Activated T-cell treated with anti-CD3 and anti-CD28 coated beads, Interleukin-2, amount 50 U/mL, for 48 hours (primary cell): ENCODE data around the gene C1QTNF2.
"Not testable (repeated sequence)": the region's sequence is repeated elsewhere in the genome, so short reads cannot be mapped to it uniquely, and the experiment has no call there.

Experiments used
- DNase-seq, 2 experiments: peaks; one replicate each; pipeline ENCODE4 v3.0.0-alpha.2; 2020

Gene C1QTNF2

DNA sequence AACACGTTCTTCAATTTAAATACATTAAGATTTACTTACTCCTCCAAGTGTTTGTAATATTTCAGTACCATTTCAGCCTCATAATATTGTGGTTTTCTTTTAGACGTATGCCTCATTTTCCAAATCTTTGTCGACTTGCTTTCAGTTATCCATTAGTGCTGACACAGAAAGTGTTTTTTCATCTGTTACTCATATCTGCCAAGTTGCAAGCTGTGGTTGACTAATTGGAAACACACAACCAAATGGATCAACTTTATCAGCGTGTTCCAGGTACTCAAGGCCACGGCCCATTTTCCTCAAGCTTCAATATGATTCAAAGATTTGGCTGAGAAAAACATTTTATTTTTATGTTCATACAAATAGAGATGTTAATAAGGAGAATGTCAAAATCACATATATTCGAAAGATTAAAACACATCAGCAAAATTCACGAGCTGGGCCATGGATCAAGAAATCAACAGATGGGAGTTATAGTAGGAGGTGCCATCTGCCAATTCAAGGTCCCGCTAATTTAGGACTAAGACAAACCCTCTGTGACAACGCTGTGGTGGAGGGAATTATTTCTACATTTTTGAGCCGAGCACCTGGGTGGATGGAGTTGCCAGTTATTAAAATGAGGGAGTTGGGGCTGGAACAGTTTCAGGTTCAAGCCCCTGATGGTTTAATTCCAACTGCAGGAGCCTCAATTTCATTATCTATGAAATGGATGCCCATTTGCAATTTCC is 30.9 kb downstream of the C1QTNF2 start:
- no peak for DNase-seq

DNA sequence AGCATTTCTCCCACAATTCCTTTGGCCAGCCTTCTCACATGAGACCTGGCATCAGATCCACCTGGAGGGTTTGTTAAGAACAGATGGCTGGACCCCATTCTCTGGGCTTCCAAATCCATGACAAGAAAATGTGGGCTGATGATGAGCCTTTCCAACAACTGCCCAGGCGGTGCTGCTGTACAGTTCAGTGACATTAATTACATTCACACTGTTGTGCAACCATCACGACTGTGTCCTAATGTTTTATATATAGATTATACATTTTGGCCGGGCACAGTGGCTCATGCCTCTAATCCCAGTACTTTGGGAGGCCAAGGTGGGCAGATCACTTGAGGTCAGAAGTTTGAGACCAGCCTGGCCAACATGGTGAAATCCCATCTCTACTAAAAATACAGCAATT is 35.7 kb downstream of the C1QTNF2 start:
- not testable (repeated sequence) for DNase-seq

DNA sequence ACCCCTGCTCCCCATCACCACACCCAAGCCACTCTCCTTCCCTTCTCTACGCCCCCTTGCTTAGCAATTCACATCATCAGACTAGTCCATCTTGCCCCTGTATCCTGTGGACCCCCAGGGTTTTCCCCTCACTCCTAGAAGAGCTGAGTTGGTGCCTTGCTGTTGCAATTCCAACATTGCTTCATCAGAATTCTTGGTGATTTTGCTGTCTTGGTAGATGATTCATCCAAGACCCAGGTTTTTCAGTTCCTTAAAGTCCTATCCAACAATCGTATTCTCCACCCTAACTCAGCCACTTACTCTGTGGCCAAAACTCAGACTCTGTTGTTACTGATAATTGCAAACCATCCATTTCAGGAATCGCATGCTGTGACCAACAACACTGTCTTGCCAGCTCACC is 36.7 kb downstream of the C1QTNF2 start:
- DNase-seq = no peak

DNA sequence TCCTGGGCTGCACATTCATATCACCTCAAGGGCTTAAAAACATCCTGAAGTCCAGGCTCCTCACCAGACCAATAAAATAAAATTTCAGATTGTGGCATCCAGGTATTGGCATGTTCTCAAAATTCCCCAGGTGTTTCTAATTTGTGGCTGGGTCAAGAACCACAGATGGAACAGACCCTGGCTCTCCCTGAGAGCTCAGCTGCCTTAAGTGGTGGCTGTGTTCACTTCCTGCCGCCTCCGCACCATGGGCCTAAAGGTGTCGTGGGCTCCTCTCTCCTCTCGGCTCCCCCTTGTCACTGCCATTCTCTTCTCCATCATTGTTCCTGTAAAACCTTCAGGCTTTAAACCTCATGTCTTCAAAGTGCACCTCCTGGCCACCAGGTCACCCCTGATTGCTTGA is 40.2 kb downstream of the C1QTNF2 start:
- peak in 1 of 2 experiments; percentile 30 for DNase-seq

DNA sequence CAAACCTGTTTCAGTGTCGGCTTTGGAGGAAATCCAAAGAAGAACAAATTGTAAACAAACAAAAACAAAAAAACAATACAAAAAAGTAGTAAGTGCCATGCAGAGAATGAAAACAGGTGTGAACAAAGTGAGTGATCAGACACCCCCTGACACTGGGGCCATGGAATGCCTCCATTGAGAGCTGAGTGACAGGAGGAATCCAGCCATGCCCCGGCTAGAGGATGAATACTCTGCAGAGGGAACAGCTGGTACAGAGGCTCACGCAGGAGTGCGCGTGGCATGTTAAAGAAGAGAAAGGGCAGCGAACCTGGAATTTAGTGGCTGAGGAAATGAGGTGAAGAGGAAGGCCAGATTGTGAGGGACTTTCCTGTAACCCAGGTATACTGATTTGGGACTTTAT is 42.6 kb downstream of the C1QTNF2 start:
- no peak for DNase-seq

DNA sequence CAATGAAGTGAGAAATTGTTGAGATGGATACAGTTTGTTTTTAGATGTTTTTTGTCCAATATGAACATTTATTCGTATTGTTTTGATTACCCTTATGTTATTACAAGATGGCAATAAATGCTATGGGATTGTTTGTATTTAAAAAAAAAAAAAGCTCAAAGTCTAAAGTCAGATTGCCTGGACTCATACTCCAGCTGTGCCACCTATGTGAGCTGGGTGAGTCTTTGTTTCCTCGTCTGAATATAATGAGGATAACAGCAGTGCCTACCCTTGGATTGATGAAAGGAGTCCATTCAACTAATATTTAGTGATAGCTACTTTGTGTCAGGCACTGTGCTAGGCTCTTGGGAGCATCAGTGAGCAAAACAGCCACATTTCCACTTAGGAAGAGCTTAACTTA is 43.4 kb downstream of the C1QTNF2 start:
- DNase-seq = no peak

DNA sequence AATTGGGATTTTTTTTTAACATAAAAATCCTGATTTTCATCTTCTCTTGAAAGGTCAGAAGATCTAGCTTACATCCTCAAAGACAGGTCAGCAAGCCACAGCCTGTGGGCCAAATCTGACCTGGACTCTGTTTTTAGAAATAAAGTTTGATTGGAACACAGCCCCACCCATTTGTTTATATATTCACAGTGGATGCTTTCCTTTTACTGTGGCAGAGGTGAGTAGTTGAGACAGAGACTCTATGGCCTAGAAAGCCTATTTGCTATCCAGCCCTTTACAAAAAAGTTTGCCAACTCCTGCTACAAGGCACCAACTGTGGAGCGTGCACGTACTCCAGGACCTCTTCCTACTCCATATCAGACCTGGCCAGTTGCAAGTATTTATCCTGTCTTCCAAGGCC is 44.7 kb downstream of the C1QTNF2 start:
- DNase-seq = no peak

DNA sequence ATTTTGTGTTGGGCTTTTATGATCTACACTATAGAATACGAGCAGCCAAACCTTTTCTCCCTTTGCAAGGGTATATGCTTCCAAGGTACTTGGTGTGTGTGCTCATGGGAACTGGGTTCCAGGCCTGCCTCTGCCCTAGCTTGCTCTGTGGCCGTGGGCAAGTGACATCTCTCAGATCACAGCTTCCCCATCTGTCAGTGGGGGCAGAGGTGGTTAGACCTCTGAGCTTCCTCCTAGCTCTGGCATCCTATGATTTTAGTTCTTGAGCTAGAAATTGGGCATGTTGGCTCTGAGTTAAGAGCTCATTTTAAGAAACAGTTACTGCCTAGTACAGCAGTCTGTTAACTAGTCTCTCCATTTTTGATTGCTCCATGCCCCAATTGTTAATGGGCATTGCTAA is 45.5 kb downstream of the C1QTNF2 start:
- DNase-seq = no peak

DNA sequence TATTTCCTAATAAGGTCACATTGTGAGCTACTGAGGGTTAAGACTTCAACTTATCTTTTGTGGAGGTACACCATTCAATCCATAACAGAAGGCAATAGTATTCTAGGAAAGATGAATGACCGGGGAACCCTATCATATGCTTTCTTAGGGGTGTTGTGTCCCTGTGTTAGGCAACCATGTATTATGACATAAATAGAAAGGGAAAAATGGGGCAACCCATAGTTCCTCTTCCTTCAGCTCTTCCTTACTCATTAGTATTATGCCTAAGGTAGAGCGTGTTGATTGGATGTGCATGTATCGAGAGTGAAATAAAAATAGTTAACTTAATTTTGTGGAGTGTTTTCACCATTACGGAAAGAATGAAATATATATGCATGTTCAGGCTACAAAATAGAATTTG is 52.0 kb downstream of the C1QTNF2 start:
- no peak for DNase-seq

DNA sequence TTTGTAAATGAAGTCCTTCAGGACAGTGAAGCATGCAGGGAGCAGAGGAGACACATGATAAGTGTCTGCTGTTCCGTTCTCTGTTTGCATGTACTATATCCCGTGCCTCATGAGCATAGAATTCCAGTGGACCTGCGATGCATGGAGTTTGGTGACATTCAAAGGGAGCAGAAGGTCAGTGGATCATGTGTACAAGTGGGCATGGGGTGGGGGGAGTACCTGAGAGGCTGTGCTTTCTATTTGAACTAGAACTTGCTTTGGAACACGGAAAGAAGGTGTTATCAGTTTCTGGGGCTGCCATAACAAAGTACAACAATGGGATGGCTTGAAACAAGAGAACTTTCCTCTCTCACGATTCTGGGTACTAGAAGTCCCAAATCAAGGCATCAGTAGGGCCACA is 53.0 kb downstream of the C1QTNF2 start:
- DNase-seq = no peak

DNA sequence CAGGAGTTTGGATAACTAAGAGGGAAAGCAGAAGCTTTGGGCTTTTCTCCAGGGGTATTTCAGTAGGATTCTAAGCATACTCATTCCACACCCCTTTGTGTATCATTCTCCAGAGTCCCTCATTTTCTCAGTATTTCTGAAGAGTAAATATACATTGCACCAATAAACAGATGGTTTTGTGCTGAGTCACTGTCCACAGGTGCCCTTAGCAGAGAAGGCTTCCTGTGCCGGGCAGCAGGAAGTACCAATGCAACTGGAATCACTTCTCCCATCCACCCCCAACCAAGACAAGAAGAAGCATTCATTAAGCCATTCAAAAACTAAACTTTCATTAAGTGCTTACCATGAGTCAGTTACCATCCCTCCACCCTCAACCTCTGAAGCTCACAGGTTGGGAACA is 54.5 kb downstream of the C1QTNF2 start:
- DNase-seq = no peak

DNA sequence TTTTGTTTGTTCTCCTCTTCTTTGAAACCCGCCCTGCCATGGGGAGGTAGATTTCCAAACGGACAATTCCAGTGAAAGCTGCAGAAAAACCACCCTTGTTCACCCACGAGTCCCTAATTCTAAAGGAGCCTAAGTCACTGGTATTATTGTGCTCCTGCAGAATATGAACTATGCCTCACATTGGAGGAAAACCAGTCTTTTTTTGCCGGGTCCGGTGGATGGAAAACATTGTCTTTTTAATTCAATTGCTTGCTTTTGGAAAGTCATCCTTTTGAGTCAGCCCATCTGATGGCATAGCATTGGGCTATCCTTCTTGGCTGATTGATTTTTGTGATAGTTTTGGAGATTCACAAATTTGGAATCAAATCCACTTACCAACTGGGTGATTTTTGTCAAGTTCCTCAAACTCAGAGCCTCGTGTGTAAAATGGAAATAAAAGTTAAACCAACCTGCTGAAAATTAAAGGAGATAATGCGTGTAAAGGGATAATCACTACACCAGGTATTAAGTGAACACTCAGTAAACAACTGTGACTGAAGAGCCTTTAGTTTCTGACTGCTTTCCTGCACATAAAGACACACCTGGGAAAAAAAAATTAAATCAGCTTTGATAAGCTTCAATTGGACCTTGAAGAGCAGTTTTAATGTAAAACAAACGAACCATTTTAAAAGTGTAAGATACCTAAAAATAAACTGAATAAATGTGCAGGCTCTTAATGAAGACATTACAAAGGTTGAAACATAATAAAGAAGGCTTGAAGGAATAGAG is 57.3 kb downstream of the C1QTNF2 start:
- DNase-seq = no peak

DNA sequence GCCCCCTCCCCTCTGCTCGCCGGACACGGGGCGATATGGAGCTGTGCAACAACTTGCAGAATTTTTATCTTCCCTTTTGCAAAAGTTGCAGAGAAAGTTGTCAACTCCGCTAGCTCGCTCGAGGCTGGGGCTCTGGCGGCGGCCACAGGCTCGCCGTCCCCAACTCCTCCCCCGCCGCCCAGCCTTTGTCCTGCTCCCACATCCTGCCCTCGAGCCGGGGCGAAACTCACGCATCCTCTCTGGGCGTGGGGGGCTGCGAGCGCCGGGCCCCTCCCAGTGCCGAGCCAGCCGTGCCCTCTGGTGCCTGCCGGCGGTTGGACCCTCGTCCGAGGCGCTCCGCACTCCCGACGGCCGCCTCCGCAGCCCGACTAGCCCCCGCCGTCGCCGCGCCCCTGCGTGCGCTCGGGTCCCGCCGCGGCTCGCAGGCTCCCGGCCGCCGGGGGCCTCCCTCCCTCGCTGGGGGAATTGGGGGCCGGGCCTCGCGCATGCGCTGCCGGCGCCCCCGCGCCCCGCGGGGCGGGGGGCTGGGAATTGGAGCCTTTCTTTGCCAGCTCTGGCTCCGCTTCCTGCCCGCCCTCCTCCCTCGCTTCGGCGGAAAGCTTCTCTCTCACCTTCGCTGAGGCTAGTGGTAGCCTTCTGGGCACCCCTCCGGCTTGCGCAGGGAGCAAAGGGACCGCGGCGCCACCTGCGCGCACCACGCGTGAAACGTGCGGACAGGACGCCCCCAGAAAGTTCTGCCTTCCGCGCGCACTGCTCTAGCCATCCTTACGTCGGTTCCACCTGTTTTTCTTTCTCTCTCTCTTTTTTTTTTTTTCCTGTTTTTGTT is 58.1 kb downstream of the C1QTNF2 start, which contains the start of gene CCNJL:
TSS of gene CCNJL (minus strand) at position 431 of the 826 bp plus-strand sequence. CDS start 641 bp downstream, outside the sequence.
- peak; percentile 23 to 27 for DNase-seq

DNA sequence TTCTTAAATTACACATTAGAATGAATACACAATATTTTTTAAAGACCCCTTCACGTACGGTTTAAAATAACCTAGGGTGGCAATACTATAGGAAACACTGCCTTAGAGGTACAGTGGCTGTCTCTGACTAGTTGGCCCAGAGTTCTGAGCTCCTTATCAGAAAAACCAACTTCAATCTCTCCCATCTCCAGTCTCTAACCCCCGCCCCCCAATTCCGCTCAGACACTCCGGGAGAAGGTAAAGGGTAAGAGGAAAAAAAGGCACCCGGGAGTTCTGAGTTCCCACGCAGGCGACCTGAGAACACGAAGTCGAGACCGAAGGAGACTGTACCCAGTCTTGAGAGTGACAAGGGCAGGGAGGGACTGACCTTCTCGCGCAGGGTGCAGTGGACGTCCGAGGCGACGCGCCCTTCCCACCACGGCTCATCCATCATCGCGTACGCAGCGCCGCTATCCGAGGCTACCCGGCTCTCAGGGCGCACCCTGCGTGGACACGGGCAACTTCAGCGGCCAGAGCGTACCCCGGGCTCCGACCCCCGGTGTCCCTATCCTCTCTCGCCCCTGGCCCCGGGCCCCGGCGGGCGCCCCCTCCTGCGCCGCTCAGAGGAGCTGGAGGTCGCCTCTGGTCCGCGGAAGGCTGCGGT is 58.8 kb downstream of the C1QTNF2 start:
- no peak for DNase-seq

DNA sequence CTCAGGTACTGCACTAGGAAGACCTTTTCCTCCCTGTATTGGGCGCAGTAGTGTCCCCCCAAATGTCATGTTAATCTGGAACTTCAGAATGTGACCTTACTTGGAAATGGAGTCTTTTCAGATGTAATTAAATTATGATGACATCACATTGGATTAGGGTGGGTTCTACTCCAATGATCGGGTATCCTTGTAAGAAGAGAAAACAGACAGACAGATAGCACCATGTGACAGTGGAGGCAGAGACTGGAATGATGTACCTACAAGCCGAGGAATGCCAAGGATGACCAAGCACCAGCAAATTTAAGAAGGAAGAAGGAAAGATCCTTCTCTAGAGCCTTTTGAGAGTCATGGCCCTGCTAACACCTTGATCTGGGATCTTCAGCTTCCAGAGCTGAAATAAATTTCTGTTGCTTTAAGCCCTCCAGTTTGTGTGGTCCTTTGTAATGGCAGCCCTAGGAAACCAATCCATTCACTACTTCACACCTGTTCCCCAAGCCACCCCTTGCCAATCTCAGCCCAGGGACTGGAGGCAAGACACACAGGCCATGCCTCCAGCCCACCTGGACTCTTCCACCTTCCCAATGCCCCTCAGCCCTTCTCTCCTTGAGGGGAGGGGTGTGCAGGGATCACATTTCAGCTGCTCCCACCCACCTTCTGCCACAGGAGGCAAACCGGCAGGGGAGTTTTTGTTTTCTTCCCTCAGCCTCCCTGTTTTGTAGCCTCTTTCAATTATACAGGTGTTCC is 59.7 kb downstream of the C1QTNF2 start:
- DNase-seq = no peak

DNA sequence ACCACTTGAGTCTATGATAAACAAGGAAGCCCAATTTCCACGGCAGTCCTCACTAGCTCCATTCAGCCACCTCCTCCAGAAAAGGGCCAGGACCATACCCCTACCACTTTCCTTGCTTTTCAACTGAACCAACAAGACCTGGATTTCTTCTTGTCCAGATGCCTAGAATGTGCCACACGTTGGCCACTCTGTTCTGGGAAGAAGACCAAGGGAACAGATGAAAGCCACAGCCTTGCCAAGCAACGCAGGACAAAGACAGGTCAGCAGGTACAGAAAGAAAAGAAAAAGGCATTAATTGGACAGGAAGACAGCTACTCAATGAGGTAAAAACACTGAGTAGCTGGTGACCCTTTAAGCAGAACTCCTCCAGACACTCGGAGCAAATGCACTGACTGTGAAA is 60.3 kb downstream of the C1QTNF2 start:
- no peak for DNase-seq

DNA sequence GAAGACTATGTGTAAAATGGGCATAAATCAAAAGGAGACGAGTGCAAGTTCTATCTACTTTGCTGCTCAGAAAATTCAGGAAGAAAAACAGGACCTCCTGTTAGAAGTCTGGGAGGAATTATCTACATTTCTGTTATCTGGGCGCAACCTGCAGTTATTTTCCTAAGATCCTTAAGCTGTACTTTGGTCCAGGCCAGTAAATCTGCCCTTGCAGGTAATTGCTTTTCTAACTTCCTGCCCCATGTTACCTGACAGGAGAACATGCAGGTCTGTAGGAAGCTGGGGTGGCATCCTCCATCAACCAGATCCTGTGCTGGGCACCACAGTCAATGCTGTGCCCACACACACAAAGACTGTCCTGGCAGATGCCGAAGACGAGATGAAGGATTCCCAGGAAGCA is 63.7 kb downstream of the C1QTNF2 start:
- DNase-seq = no peak

DNA sequence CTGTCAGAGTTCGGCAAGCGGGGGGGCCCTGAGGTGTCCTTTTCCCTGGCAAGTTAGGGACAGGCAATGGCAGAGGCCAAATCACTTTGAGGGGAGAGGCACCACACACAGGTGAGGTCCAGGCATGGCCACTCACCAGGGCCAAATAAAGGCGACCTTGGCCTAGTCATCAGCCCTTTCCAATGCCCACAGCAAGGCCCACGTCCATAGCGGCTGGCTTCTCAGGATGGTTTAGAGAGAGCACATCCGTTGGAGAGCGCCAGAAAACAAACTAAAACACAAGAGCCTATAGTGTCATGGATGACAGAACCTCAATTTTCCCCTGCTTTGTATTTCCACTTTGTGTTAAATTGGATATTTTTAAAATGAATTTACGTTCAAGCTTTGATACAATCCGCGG is 65.1 kb downstream of the C1QTNF2 start:
- DNase-seq = no peak

DNA sequence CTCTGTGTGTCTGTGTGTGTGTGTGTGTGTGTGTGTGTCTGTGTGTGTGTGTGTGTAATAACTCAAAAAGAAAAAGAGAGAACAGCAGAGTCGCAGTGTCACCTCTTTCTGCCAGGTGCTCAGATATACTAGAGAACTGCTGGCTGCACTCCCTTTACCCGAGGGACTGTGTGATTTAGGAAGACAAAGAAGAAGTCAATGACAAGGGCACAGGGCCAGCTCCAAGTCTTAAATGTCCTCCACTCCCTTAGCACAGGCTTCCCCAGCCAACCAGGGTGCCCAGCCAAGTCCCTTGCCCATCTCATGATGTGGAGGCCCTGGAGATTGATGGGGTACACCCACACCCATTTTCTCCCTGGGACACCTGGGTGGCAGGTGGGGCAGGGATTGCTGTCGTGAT is 66.7 kb downstream of the C1QTNF2 start:
- no peak for DNase-seq

DNA sequence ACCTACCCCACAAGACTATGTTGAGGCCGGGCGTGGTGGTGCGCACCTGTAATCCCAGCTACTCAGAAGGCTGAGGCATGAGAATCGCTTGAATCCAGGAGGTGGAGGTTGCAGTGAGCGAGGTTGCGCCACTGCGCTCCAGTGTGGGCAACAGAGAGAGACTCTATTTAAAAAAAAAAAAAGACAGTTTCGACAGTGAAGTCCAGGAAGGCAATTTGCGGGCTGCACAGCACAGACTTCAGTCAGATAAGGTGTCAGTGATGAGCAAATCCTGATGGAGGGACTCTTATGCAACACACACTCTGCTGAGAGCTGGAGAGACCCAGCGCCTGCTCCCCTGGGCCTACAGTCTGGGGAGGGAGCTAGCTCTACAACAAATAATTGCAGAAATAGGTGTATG is 72.2 kb downstream of the C1QTNF2 start:
- DNase-seq = no peak

DNA sequence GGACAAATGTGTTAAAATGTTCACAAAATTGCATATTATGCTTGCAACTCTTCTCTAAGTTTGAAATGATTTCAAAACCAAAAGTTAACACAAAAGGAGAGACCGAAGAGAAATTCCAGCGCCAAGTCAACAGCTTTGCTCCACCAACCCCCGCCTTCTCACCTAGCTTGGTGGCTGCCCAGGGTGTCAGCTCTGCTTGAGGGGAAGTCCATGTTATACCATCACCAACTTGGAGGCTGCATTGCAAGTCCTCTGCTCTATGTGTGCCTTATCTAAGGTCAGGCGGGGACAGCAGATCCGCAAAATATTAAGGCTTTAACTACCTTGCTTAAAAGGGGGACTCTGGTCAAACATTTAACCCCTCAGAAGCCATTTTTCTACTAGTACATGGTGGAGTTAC is 72.7 kb downstream of the C1QTNF2 start:
- DNase-seq = no peak
